ENCODE measurements around the gene LIN7B. TPM values are rescaled to one million over a fixed set of nuclear protein-coding genes. Genes with fewer than 3 reads are reported as not detected.

LIN7B gene
- total RNA-seq, 1 experiment from 2014 or later: 5.6 TPM

Small RNA genes within 50 kb of the gene (small RNA-seq; reads per million reads assigned to genes)
- 0 reads per million in 2 experiments for gene RN7SL708P

Other genes starting within 250 kb of the LIN7B start
- 3.0 and 3.1 TPM in 2 replicates for gene PLEKHA4, start 245.8 kb upstream of the LIN7B start, total RNA-seq (2014; rRNA removed; shearing (Covaris generic))
- gene PPP1R15A, start 241.9 kb upstream of the LIN7B start, total RNA-seq (2014; rRNA removed; shearing (Covaris generic)): 26.3 and 30.2 TPM in 2 replicates
- gene TULP2, start 215.6 kb upstream of the LIN7B start, total RNA-seq (2014; rRNA removed; shearing (Covaris generic)): not detected in 2 replicates
- gene NUCB1, start 214.1 kb upstream of the LIN7B start, total RNA-seq (2014; rRNA removed; shearing (Covaris generic)): 164 and 168 TPM in 2 replicates
- gene DHDH, start 180.7 kb upstream of the LIN7B start, total RNA-seq (2014; rRNA removed; shearing (Covaris generic)): 0.24 and 0.45 TPM in 2 replicates
- 90.3 and 108 TPM in 2 replicates for gene BAX, start 159.5 kb upstream of the LIN7B start, total RNA-seq (2014; rRNA removed; shearing (Covaris generic))
- gene FTL, start 149.1 kb upstream of the LIN7B start, total RNA-seq (2014; rRNA removed; shearing (Covaris generic)): 1,840 and 1,902 TPM in 2 replicates
- gene GYS1, start 121.1 kb upstream of the LIN7B start, total RNA-seq (2014; rRNA removed; shearing (Covaris generic)): 29.3 and 33.1 TPM in 2 replicates
- gene RUVBL2, start 120.5 kb upstream of the LIN7B start, total RNA-seq (2014; rRNA removed; shearing (Covaris generic)): 199 and 203 TPM in 2 replicates
- gene LHB, start 97.3 kb upstream of the LIN7B start, total RNA-seq (2014; rRNA removed; shearing (Covaris generic)): not detected in 2 replicates
- gene CGB3, start 90.0 kb upstream of the LIN7B start, total RNA-seq (2014; rRNA removed; shearing (Covaris generic)): not detected in 2 replicates
- gene CGB2, start 82.5 kb upstream of the LIN7B start, total RNA-seq (2014; rRNA removed; shearing (Covaris generic)): not detected in 2 replicates
- not detected in 2 replicates for gene CGB1, start 77.5 kb upstream of the LIN7B start, total RNA-seq (2014; rRNA removed; shearing (Covaris generic))
- gene CGB5, start 70.5 kb upstream of the LIN7B start, total RNA-seq (2014; rRNA removed; shearing (Covaris generic)): not detected in 2 replicates
- gene CGB8, start 65.3 kb upstream of the LIN7B start, total RNA-seq (2014; rRNA removed; shearing (Covaris generic)): not detected in 2 replicates
- gene CGB7, start 56.6 kb upstream of the LIN7B start, total RNA-seq (2014; rRNA removed; shearing (Covaris generic)): not detected in 2 replicates
- gene NTF4, start 49.6 kb upstream of the LIN7B start, total RNA-seq (2014; rRNA removed; shearing (Covaris generic)): not detected in 2 replicates
- gene KCNA7, start 41.7 kb upstream of the LIN7B start, total RNA-seq (2014; rRNA removed; shearing (Covaris generic)): 0.03 TPM in 2 replicates
- 141 and 179 TPM in 2 replicates for gene SNRNP70, start 28.9 kb upstream of the LIN7B start, total RNA-seq (2014; rRNA removed; shearing (Covaris generic))
- gene C19orf73, start 4.8 kb downstream of the LIN7B start, total RNA-seq (2014; rRNA removed; shearing (Covaris generic)): 1.1 and 1.8 TPM in 2 replicates
- 8.8 and 9.9 TPM in 2 replicates for gene PPFIA3, start 5.2 kb downstream of the LIN7B start, total RNA-seq (2014; rRNA removed; shearing (Covaris generic))
- not detected in 2 replicates for gene HRC, start 41.0 kb downstream of the LIN7B start, total RNA-seq (2014; rRNA removed; shearing (Covaris generic))
- 3.4 and 3.5 TPM in 2 replicates for gene TRPM4, start 43.4 kb downstream of the LIN7B start, total RNA-seq (2014; rRNA removed; shearing (Covaris generic))
- gene SLC6A16, start 210.8 kb downstream of the LIN7B start, total RNA-seq (2014; rRNA removed; shearing (Covaris generic)): 0.05 TPM in 1 of 2 replicates, not detected in the other
- gene CD37, start 221.0 kb downstream of the LIN7B start, total RNA-seq (2014; rRNA removed; shearing (Covaris generic)): not detected in 2 replicates
- gene TEAD2, start 248.0 kb downstream of the LIN7B start, total RNA-seq (2014; rRNA removed; shearing (Covaris generic)): 15.0 and 17.4 TPM in 2 replicates
- gene DKKL1, start 249.5 kb downstream of the LIN7B start, total RNA-seq (2014; rRNA removed; shearing (Covaris generic)): 0.53 and 0.59 TPM in 2 replicates